MM.1S (cell line): ENCODE measurements around the gene AMOTL1.

Experiments used
- DNase-seq: peaks from one replicate; pipeline ENCODE4 v3.0.0-alpha.2; 2015
- H2AFZ ChIP-seq: fragments of 300-600 bp; sonication (generic); 2 replicates; pipeline ENCODE4 v1.6.0; 2016; ENCODE audit warnings: antibody characterized with exemption, low read length
- H3F3A ChIP-seq: fragments of 300-600 bp; sonication (generic); 2 replicates; pipeline ENCODE4 v1.6.1; 2016; ENCODE audit warnings: mild to moderate bottlenecking, antibody characterized with exemption, low read length, moderate library complexity, mixed read lengths; ENCODE audit not compliant: insufficient read depth
- H3K27ac ChIP-seq: fragments of 300-600 bp; sonication (generic); 2 replicates; pipeline ENCODE4 v1.5.1; 2016; ENCODE audit warnings: mild to moderate bottlenecking, low read length
- H3K27me3 ChIP-seq: fragments of 300-600 bp; sonication (generic); replicated peaks from 2 replicates; pipeline ENCODE4 v1.6.0; 2016; ENCODE audit warnings: low read length; ENCODE audit not compliant: insufficient read depth
- H3K36me3 ChIP-seq: fragments of 300-600 bp; sonication (generic); replicated peaks from 2 replicates; pipeline ENCODE4 v1.6.1; 2016; ENCODE audit warnings: mild to moderate bottlenecking, low read length, mixed read lengths; ENCODE audit not compliant: insufficient read depth
- H3K4me1 ChIP-seq: fragments of 300-600 bp; sonication (generic); 2 replicates; pipeline ENCODE4 v1.6.1; 2016; ENCODE audit warnings: low read length, mixed read lengths
- H3K4me2 ChIP-seq: fragments of 300-600 bp; sonication (generic); 2 replicates; pipeline ENCODE4 v1.6.0; 2016; ENCODE audit warnings: low read depth, low read length
- H3K4me3 ChIP-seq: fragments of 300-600 bp; sonication (generic); 2 replicates; pipeline ENCODE4 v1.5.1; 2016; ENCODE audit warnings: low read length, mixed read lengths
- H3K79me2 ChIP-seq: fragments of 300-600 bp; sonication (generic); 2 replicates; pipeline ENCODE4 v1.6.1; 2016; ENCODE audit warnings: mixed run types, low read length, mixed read lengths
- H3K9ac ChIP-seq: fragments of 300-600 bp; sonication (generic); 2 replicates; pipeline ENCODE4 v1.6.1; 2016; ENCODE audit warnings: low read length, mixed read lengths
- H3K9me2 ChIP-seq: fragments of 300-600 bp; sonication (generic); replicated peaks from 2 replicates; pipeline ENCODE4 v1.6.1; 2016; ENCODE audit warnings: mild to moderate bottlenecking, low read length, mixed read lengths; ENCODE audit not compliant: insufficient read depth
- H3K9me3 ChIP-seq: fragments of 300-600 bp; sonication (generic); replicated peaks from 2 replicates; pipeline ENCODE4 v1.6.1; 2016; ENCODE audit warnings: mild to moderate bottlenecking, low read length, mixed read lengths; ENCODE audit not compliant: insufficient read depth
- H4K20me1 ChIP-seq: fragments of 300-600 bp; sonication (generic); 2 replicates; pipeline ENCODE4 v1.6.1; 2016; ENCODE audit warnings: mild to moderate bottlenecking, low read length, moderate library complexity, mixed read lengths; ENCODE audit not compliant: insufficient read depth
- CTCF ChIP-seq: fragments of 300-600 bp; sonication (generic); IDR thresholded peaks from 2 replicates; pipeline ENCODE4 v1.5.1; 2016; ENCODE audit warnings: antibody characterized with exemption, low read length, mixed read lengths
- EZH2 ChIP-seq: fragments of 300-600 bp; sonication (generic); optimal IDR thresholded peaks from 2 replicates; pipeline ENCODE3; 2017; ENCODE audit warnings: low read depth, mild to moderate bottlenecking, antibody characterized with exemption, low read length, mixed read lengths
- EZH2phosphoT487 ChIP-seq: fragments of 300-600 bp; sonication (generic); IDR thresholded peaks from 2 replicates; pipeline ENCODE4 v1.6.1; 2018; ENCODE audit warnings: antibody characterized with exemption, low read length

Gene AMOTL1

DNA sequence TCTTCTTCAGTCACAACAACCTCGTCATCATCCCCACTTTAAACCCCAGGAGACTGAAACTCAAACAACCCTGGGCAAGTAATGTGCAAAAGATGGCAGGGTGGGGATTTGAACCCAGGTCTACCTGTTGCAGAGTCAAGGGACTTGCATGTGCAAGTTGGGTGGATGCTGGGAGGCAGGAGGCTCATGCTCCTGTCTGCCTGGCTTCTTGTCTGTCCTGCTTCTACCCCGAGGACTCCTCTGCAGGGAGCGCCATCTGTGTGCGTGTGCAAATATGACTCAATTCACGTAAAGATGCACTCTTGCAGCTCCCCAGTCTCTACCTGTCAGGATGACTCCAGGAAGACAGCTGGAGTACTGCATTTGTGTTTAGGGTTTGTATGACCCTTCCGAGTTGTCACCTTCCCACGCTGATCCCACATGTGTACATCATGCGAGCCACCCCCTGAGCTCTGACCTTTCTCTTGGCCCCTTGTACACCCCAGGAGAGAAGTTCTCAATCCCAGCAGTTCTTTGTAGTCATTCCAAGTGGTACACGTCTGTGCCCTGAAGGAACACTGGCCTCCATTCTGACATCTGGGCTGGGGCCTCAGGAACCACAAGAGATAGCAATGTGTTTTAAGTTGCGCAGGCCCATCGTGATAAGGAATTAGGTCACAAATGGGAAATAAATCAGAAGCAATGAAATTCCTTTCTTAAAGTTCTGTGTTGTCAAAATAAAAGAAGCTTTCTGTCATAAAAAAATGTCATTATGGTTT, 109.5 kb downstream of the AMOTL1 start:
- Histone ChIP-seq H3K27me3 (no peaks in the 10 kb centered on the region), H2AFZ (no peak overlapping the region), H3K9ac (no peak overlapping the region), H3F3A (no peaks in the 10 kb centered on the region), H3K9me3 (no peaks in the 10 kb centered on the region), H3K79me2 (no peaks in the 10 kb centered on the region), H4K20me1 (no peaks in the 10 kb centered on the region), H3K9me2 (no peaks in the 10 kb centered on the region), H3K36me3 (no peaks in the 10 kb centered on the region), H3K4me2 (no peak overlapping the region), H3K4me1 (no peaks in the 10 kb centered on the region), H3K4me3 (no peak overlapping the region), H3K27ac (no peak overlapping the region)
- DNase-seq = no peak
- TF ChIP-seq EZH2phosphoT487 (no peak), EZH2 (no peak), CTCF (no peak)

- Histone ChIP-seq H4K20me1 (no peaks in the 10 kb centered on the region), H3K27ac (no peak overlapping the region), H3F3A (no peaks in the 10 kb centered on the region), H2AFZ (no peak overlapping the region), H3K79me2 (no peaks in the 10 kb centered on the region), H3K4me1 (no peaks in the 10 kb centered on the region), H3K36me3 (no peaks in the 10 kb centered on the region), H3K4me3 (no peak overlapping the region), H3K27me3 (no peaks in the 10 kb centered on the region), H3K9me3 (no peaks in the 10 kb centered on the region), H3K4me2 (no peak overlapping the region), H3K9ac (no peak overlapping the region), H3K9me2 (no peaks in the 10 kb centered on the region)
- TF ChIP-seq CTCF = no peak
- no peak for TF ChIP-seq EZH2
- no peak for DNase-seq
Measured at GRCh38 chr11:94879006-94879405, 110.8 kb downstream of the AMOTL1 start.

DNA sequence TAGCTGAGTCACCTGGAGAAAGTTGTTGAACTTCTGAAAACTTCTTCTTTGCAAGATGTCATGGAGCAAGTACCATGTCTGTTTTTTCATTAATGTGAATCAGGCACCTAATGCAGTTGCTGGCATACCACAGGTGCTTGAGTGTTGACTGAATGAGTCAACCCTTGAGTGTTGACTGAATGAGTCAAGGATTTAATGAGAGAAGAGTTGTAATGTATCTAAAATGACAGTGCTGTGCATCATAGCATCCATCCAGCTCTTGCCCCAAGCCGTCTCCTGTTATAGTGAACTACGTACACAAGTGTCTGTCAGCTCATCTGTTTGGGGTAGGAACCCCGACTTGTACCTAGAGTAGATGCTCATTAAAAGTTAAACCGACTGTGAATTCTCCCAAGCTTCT, 112.1 kb downstream of the AMOTL1 start:
- no peaks in the 10 kb centered on the region for H3F3A ChIP-seq
- no peaks in the 10 kb centered on the region for H3K4me1 ChIP-seq
- no peaks in the 10 kb centered on the region for H3K9me3 ChIP-seq
- no peak overlapping the region for H3K4me3 ChIP-seq
- H3K9me2 ChIP-seq = no peaks in the 10 kb centered on the region
- H3K9ac ChIP-seq = no peak overlapping the region
- TF ChIP-seq CTCF (no peak), EZH2 (no peak), EZH2phosphoT487 (no peak)
- no peaks in the 10 kb centered on the region for H3K79me2 ChIP-seq
- H3K27me3 ChIP-seq = no peaks in the 10 kb centered on the region
- no peak overlapping the region for H2AFZ ChIP-seq
- no peak for DNase-seq
- H3K4me2 ChIP-seq = no peak overlapping the region
- no peaks in the 10 kb centered on the region for H4K20me1 ChIP-seq
- H3K36me3 ChIP-seq = no peaks in the 10 kb centered on the region
- H3K27ac ChIP-seq = no peak overlapping the region
